ENCODE data around the gene TMEM40.
"Not testable (repeated sequence)": the region's sequence is repeated elsewhere in the genome, so short reads cannot be mapped to it uniquely, and the experiment has no call there.

DNA sequence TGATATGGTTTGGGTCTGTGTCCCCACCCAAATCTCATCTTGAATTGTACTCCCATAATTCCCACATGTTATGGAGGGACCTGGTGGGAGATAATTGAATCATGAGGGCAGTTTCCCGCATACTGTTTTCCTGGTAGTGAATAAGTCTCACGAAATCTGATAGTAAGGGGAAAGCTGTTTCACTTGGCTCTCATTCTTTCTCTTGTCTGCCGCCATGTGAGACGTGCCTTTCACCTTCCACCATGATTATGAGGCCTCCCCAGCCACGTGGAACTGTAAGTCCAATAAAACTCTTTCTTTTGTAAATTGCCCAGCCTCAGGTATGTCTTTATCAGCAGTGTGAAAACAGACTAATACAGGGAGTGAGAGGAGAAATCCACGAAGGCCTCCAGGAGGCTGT is 16.9 kb upstream of the TMEM40 start:
- TF ChIP-seq POLR2A, CTCF, EP300 (IDR thresholded peaks at IDR 0.05): not testable (repeated sequence)

All from suprapubic skin (tissue), 3 donors.